ENCODE measurements around the gene ZSWIM8. TPM values are rescaled to one million over a fixed set of nuclear protein-coding genes. Genes with fewer than 3 reads are reported as not detected.

ZSWIM8 gene
- total and polyA plus RNA-seq, 2 donors (not counting 1 experiment from before 2014, with no cell fraction given), result 37.9 to 60.9 TPM

DNA sequence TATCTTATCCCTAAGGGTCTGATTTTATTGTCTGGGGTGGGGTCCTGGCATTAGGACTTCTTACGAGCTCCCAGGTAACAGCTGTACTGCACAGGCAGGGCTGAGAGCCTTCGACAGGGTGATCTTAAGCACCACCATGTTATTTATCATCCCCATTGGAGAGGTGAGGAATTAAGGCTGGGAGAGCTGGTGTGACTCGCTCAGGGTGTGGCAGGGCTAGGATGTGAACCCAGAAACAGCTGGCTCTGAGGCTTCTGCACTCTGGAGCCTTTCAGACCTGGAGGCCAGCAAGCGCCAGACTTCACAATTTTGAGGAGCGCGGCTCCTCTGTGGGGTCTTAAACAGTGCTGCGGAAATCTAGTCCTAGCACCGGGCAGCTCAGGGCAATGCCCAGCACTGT, 53.4 kb downstream of the ZSWIM8 start:
- TF ChIP-seq, protein P1, sequence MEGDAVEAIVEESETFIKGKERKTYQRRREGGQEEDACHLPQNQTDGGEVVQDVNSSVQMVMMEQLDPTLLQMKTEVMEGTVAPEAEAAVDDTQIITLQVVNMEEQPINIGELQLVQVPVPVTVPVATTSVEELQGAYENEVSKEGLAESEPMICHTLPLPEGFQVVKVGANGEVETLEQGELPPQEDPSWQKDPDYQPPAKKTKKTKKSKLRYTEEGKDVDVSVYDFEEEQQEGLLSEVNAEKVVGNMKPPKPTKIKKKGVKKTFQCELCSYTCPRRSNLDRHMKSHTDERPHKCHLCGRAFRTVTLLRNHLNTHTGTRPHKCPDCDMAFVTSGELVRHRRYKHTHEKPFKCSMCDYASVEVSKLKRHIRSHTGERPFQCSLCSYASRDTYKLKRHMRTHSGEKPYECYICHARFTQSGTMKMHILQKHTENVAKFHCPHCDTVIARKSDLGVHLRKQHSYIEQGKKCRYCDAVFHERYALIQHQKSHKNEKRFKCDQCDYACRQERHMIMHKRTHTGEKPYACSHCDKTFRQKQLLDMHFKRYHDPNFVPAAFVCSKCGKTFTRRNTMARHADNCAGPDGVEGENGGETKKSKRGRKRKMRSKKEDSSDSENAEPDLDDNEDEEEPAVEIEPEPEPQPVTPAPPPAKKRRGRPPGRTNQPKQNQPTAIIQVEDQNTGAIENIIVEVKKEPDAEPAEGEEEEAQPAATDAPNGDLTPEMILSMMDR (conservative IDR thresholded peaks at IDR 0.05 in 1 of 2, IDR thresholded peaks at IDR 0.05 in 1 of 2; ENCODE audit: low read depth in 1 of 2, low read length in 2 of 2), result no peak
- no peak for TF ChIP-seq EZH2 (IDR thresholded peaks at IDR 0.05; ENCODE audit: low read length, missing control alignments)
- no peak overlapping the region for H2AFZ ChIP-seq (ENCODE audit: low read length)
- H3K4me3 ChIP-seq (replicated peaks in 1 of 4; ENCODE audit: control extremely low read depth in 1 of 4, insufficient read depth in 1 of 4, low read depth in 3 of 4, low read length in 4 of 4), result no peak overlapping the region
- peaks cover 19% of the 10 kb centered on the region for H3K4me1 ChIP-seq (ENCODE audit: control insufficient read depth, extremely low read depth, insufficient read depth, low read length)
- no peak overlapping the region for H3K4me2 ChIP-seq (ENCODE audit: extremely low read depth, insufficient read depth, low read length)
- H3K27me3 ChIP-seq (ENCODE audit: control insufficient read depth, insufficient read depth, low read length), result no peaks in the 10 kb centered on the region
- no peaks in the 10 kb centered on the region for H3K79me2 ChIP-seq (ENCODE audit: control insufficient read depth, insufficient read depth, low read length)
- H3K27ac ChIP-seq (ENCODE audit: insufficient read depth, low read length), result no peak overlapping the region
- H3K36me3 ChIP-seq (ENCODE audit: control insufficient read depth, insufficient read depth, low read length), result peaks cover 12% of the 10 kb centered on the region
- peak; percentile 25 to 52 for DNase-seq (ENCODE audit: low read depth in 2 of 2)
- no peaks in the 10 kb centered on the region for H4K20me1 ChIP-seq (ENCODE audit: control insufficient read depth, extremely low read depth, insufficient read depth, low read length)
- no peak overlapping the region for H3K9ac ChIP-seq (ENCODE audit: insufficient read depth, low read length)
- H3K9me3 ChIP-seq (ENCODE audit: control insufficient read depth, insufficient read depth, low read depth, low read length), result no peaks in the 10 kb centered on the region

DNA sequence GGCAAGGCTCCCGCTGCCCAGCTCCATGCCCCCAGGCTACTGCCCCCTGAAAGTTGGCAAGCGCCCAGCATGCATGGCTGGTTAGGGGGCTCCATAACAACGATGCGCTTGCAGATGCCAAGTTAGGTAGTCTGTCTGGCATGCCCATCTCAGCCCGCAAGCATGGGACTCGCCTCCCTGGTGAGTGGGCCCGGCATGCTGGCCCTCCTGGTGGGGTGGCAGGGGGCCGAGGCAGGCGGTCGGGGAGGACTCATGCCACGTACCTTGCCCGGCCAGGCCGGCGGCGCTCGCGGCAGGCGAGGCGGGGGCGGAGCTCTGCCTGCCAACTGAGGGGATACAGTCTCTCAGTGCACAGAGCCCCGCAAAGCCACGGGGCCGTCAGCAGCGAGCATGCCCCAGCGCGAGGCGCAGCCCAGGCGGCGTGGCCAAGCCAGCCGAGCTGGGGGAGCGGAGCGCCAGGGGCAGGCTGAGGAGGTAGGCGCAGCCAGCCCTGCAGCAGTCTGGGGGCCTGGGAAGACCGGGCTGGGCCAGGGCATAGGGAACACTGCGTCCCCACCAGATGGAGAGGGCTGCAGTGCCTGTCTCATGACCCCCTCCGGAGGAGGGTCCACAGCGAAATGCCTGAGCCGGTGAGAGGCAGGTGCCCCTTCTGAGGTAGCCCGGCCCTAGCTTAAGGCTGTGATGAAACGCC, 54.0 kb downstream of the ZSWIM8 start:
- no peak for TF ChIP-seq EZH2 (IDR thresholded peaks at IDR 0.05; ENCODE audit: low read length, missing control alignments)
- TF ChIP-seq, protein P1 (conservative IDR thresholded peaks at IDR 0.05 in 1 of 2, IDR thresholded peaks at IDR 0.05 in 1 of 2; ENCODE audit: low read depth in 1 of 2, low read length in 2 of 2), result no peak
- Histone ChIP-seq H3K79me2 (ENCODE audit: control insufficient read depth, insufficient read depth, low read length) (no peaks in the 10 kb centered on the region), H2AFZ (ENCODE audit: low read length) (no peak overlapping the region), H4K20me1 (ENCODE audit: control insufficient read depth, extremely low read depth, insufficient read depth, low read length) (no peaks in the 10 kb centered on the region), H3K9me3 (ENCODE audit: control insufficient read depth, insufficient read depth, low read depth, low read length) (no peaks in the 10 kb centered on the region), H3K27ac (ENCODE audit: insufficient read depth, low read length) (no peak overlapping the region), H3K4me1 (ENCODE audit: control insufficient read depth, extremely low read depth, insufficient read depth, low read length) (peaks cover 19% of the 10 kb centered on the region), H3K4me2 (ENCODE audit: extremely low read depth, insufficient read depth, low read length) (no peak overlapping the region), H3K27me3 (ENCODE audit: control insufficient read depth, insufficient read depth, low read length) (no peaks in the 10 kb centered on the region), H3K36me3 (ENCODE audit: control insufficient read depth, insufficient read depth, low read length) (peaks cover 12% of the 10 kb centered on the region), H3K9ac (ENCODE audit: insufficient read depth, low read length) (no peak overlapping the region), H3K4me3 (replicated peaks in 1 of 4; ENCODE audit: control extremely low read depth in 1 of 4, insufficient read depth in 1 of 4, low read depth in 3 of 4, low read length in 4 of 4) (no peak overlapping the region)
- DNase-seq (ENCODE audit: low read depth in 2 of 2), result no peak

DNA sequence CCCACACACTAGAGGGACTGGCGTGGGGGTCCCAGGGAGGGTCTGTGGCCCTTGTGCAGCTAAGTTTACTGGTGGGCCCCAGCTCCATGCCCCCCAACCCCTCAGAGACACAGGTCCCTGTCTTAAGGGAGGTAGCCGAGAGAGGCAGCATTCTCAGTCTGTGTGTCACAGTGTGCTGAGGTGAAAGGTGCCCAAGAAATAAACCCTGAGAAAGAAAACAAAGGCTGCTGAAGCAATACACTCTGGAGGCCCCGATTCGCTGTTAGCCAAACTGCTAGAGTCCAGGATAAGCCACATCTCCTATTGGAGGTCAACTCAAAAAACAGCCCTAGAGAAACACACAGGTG, 54.6 kb downstream of the ZSWIM8 start:
- no peak overlapping the region for H3K4me2 ChIP-seq (ENCODE audit: extremely low read depth, insufficient read depth, low read length)
- DNase-seq (ENCODE audit: low read depth in 2 of 2), result no peak
- no peaks in the 10 kb centered on the region for H3K79me2 ChIP-seq (ENCODE audit: control insufficient read depth, insufficient read depth, low read length)
- no peak overlapping the region for H3K4me3 ChIP-seq (replicated peaks in 1 of 4; ENCODE audit: control extremely low read depth in 1 of 4, insufficient read depth in 1 of 4, low read depth in 3 of 4, low read length in 4 of 4)
- no peaks in the 10 kb centered on the region for H3K9me3 ChIP-seq (ENCODE audit: control insufficient read depth, insufficient read depth, low read depth, low read length)
- TF ChIP-seq, protein P1 (conservative IDR thresholded peaks at IDR 0.05 in 1 of 2, IDR thresholded peaks at IDR 0.05 in 1 of 2; ENCODE audit: low read depth in 1 of 2, low read length in 2 of 2), result no peak
- H2AFZ ChIP-seq (ENCODE audit: low read length), result no peak overlapping the region
- peaks cover 19% of the 10 kb centered on the region for H3K4me1 ChIP-seq (ENCODE audit: control insufficient read depth, extremely low read depth, insufficient read depth, low read length)
- H3K36me3 ChIP-seq (ENCODE audit: control insufficient read depth, insufficient read depth, low read length), result peaks cover 12% of the 10 kb centered on the region
- no peaks in the 10 kb centered on the region for H3K27me3 ChIP-seq (ENCODE audit: control insufficient read depth, insufficient read depth, low read length)
- H4K20me1 ChIP-seq (ENCODE audit: control insufficient read depth, extremely low read depth, insufficient read depth, low read length), result no peaks in the 10 kb centered on the region
- H3K9ac ChIP-seq (ENCODE audit: insufficient read depth, low read length), result no peak overlapping the region
- H3K27ac ChIP-seq (ENCODE audit: insufficient read depth, low read length), result no peak overlapping the region
